Lower leg skin (tissue), 3 donors: ENCODE results near the gene ADGRG3.

ENCODE experiments used
- POLR2A ChIP-seq, 2 donors: fragments of 450-650 bp; IDR thresholded peaks; one replicate each; pipeline ENCODE4 v1.6.1; 2016 to 2017; ENCODE audit warnings: antibody characterized with exemption in 2 of 2, mild to moderate bottlenecking in 1 of 2, moderate library complexity in 1 of 2
- TF ChIP-seq, protein P1 (sequence below), 3 donors: fragments of 450-650 bp; IDR thresholded peaks; one replicate each; pipeline ENCODE4 v1.5.1; 2016; ENCODE audit warnings: antibody characterized with exemption in 3 of 3, mild to moderate bottlenecking in 3 of 3, moderate library complexity in 2 of 3

DNA sequence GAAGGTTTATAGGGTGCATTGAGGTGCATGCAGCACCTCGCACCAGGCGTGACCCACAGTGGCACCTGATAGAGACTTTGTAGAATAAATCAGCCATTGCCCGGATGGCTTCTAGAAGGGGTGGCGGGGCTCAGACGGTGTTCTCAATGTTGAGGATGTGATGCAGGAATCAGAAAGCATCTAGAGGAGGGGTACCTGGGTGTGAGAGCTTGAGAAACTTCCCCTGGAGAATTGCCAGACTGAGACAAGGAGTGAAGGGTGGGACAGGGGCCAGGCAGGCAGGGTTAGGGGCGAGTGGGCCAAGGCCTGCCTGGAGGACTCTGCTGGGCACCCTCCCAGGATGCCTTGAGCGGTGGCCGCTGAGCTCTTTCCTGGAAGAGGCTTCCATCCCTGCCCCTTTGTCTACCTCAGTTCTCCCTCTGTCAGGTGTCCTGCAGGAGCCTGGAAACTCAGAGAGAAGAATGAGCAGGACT is 48.9 kb upstream of the ADGRG3 start:
- TF ChIP-seq, protein P1, sequence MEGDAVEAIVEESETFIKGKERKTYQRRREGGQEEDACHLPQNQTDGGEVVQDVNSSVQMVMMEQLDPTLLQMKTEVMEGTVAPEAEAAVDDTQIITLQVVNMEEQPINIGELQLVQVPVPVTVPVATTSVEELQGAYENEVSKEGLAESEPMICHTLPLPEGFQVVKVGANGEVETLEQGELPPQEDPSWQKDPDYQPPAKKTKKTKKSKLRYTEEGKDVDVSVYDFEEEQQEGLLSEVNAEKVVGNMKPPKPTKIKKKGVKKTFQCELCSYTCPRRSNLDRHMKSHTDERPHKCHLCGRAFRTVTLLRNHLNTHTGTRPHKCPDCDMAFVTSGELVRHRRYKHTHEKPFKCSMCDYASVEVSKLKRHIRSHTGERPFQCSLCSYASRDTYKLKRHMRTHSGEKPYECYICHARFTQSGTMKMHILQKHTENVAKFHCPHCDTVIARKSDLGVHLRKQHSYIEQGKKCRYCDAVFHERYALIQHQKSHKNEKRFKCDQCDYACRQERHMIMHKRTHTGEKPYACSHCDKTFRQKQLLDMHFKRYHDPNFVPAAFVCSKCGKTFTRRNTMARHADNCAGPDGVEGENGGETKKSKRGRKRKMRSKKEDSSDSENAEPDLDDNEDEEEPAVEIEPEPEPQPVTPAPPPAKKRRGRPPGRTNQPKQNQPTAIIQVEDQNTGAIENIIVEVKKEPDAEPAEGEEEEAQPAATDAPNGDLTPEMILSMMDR (IDR thresholded peaks at IDR 0.05): no peak
- TF ChIP-seq POLR2A (IDR thresholded peaks at IDR 0.05): no peak
